K562 (cell line): ENCODE data around the gene UBE2E1.

Experiments used
- CHD1 ChIP-seq: fragments of 200-600 bp; sonication (generic); IDR thresholded peaks from one replicate; pipeline ENCODE4 v1.6.1; 2012; ENCODE audit warnings: mild to moderate bottlenecking, moderate library complexity, low read length, inconsistent platforms
- EZH2 ChIP-seq: IDR thresholded peaks from 2 replicates; pipeline ENCODE4 v1.6.1; 2012; ENCODE audit warnings: low read depth, mild to moderate bottlenecking, inconsistent platforms, low read length, borderline replicate concordance
- FOXK2 ChIP-seq, 2 experiments: fragments of 450-650 bp; IDR thresholded peaks in 1 of 2; conservative IDR thresholded peaks in 1 of 2; 2 replicates each; pipeline ENCODE4 v1.6.1; 2016; ENCODE audit warnings: low read depth in 2 of 2, mild to moderate bottlenecking in 1 of 2
- GABPA ChIP-seq: fragments of 200-800 bp; sonication (Bioruptor generic); conservative IDR thresholded peaks from 2 replicates; pipeline ENCODE4 v1.6.1; 2016; ENCODE audit warnings: low read depth, missing genetic modification characterization, missing compliant biosample characterization
- MAX ChIP-seq: sonication (generic); formaldehyde crosslinking; IDR thresholded peaks from 2 replicates; pipeline ENCODE4 v1.9.0; 2022; ENCODE audit warnings: mild to moderate bottlenecking, missing genetic modification reagents
- POLR2A ChIP-seq: fragments of 450-650 bp; conservative IDR thresholded peaks from 2 replicates; pipeline ENCODE4 v1.6.1; 2016
- POLR2AphosphoS2 ChIP-seq: IDR thresholded peaks from 2 replicates; pipeline ENCODE4 v1.6.1; 2012; ENCODE audit warnings: low read length, improper control_type of control experiment
- RNF2 ChIP-seq: sonication (generic); IDR thresholded peaks from 2 replicates; pipeline ENCODE4 v1.6.1; 2016
- STAT6 ChIP-seq: sonication (generic); formaldehyde crosslinking; IDR thresholded peaks from 2 replicates; pipeline ENCODE4 v1.8.1; 2023; ENCODE audit warnings: mild to moderate bottlenecking, missing genetic modification reagents
- TARDBP ChIP-seq: fragments of 450-650 bp; IDR thresholded peaks from 2 replicates; pipeline ENCODE4 v1.6.1; 2016
- TOE1 ChIP-seq, 2 experiments: fragments of 450-650 bp in 1 of 2; sonication (generic) in 1 of 2; formaldehyde crosslinking in 1 of 2; IDR thresholded peaks; 2 replicates each; pipeline versions ENCODE4 v1.7.1 to v1.8.0; 2016 to 2022; ENCODE audit warnings: borderline replicate concordance in 2 of 2, mild to moderate bottlenecking in 2 of 2, antibody characterized with exemption in 1 of 2, inconsistent platforms in 1 of 2, low read depth in 1 of 2, missing genetic modification reagents in 1 of 2, moderate library complexity in 1 of 2
- ZBTB12 ChIP-seq: fragments of 250-450 bp; sonication (Bioruptor Pico); IDR thresholded peaks from 2 replicates; pipeline ENCODE4 v1.4.0; 2020
- ZNF140 ChIP-seq: fragments of 250-450 bp; sonication (Bioruptor Pico); IDR thresholded peaks from 2 replicates; pipeline ENCODE4 v1.8.0; 2021; ENCODE audit warnings: moderate library complexity, mild to moderate bottlenecking, inconsistent platforms
- ZNF274 ChIP-seq: IDR thresholded peaks from 2 replicates; pipeline ENCODE4 v1.6.1; 2011; ENCODE audit warnings: low read depth, mild to moderate bottlenecking, low read length, moderate library complexity, borderline replicate concordance

GRCh38 chr3:23822559-23822958 is 16.8 kb downstream of the UBE2E1 start:
- TF ChIP-seq TOE1 (IDR thresholded peaks at IDR 0.05; ENCODE audit: borderline replicate concordance), result no peak
- TF ChIP-seq TOE1 (CRISPR knock-in tag; IDR thresholded peaks at IDR 0.05; ENCODE audit: borderline replicate concordance, low read depth), result no peak
- TF ChIP-seq TARDBP, result no peak
- no peak for TF ChIP-seq CHD1
- TF ChIP-seq POLR2A, result no peak
- no peak for TF ChIP-seq STAT6 (CRISPR knock-in tag)
- TF ChIP-seq GABPA, result no peak
- TF ChIP-seq MAX, result no peak
- no peak for TF ChIP-seq POLR2AphosphoS2
- no peak for TF ChIP-seq ZNF274
- TF ChIP-seq ZBTB12, result no peak
- no peak for TF ChIP-seq FOXK2 (conservative IDR thresholded peaks at IDR 0.05 in 1 of 2, IDR thresholded peaks at IDR 0.05 in 1 of 2; ENCODE audit: low read depth in 2 of 2)
- TF ChIP-seq RNF2, result no peak
- TF ChIP-seq ZNF140 (CRISPR knock-in tag), result no peak
- no peak for TF ChIP-seq EZH2
